ENCODE data around the gene BNC2.

- no peak for TF ChIP-seq ZNF384 (IDR thresholded peaks at IDR 0.05)
- no peak for TF ChIP-seq L3MBTL2 (conservative IDR thresholded peaks at IDR 0.05)
- no peak for TF ChIP-seq FOXK2 (IDR thresholded peaks at IDR 0.05)
- TF ChIP-seq FOXM1 (IDR thresholded peaks at IDR 0.05; ENCODE audit: borderline replicate concordance): no peak
These were observed 180.3 kb downstream of the BNC2 start for GRCh38 chr9:16690205-16690604.
